GM12878 (cell line): Measurements from ENCODE around the gene NMT1.

Experiments used
- CHD1 ChIP-seq: IDR thresholded peaks from 2 replicates; pipeline ENCODE4 v1.6.1; 2012; ENCODE audit warnings: low read depth, low read length, improper control_type of control experiment
- EP300 ChIP-seq, 2 experiments: fragments of 150-350 bp in 1 of 2; IDR thresholded peaks; 2 replicates each; pipeline ENCODE4 v1.6.1; 2011 to 2012; ENCODE audit warnings: low read depth in 2 of 2, low read length in 2 of 2, borderline replicate concordance in 1 of 2, improper control_type of control experiment in 1 of 2, inconsistent platforms in 1 of 2; ENCODE audit not compliant: control insufficient read depth in 1 of 2
- EZH2 ChIP-seq: IDR thresholded peaks from 2 replicates; pipeline ENCODE4 v1.6.1; 2012; ENCODE audit warnings: low read depth, mild to moderate bottlenecking, control low read depth, inconsistent platforms, low read length, borderline replicate concordance; ENCODE audit not compliant: control insufficient read depth
- FOXM1 ChIP-seq: IDR thresholded peaks from 2 replicates; pipeline ENCODE4 v1.6.1; 2012; ENCODE audit warnings: low read depth, mild to moderate bottlenecking, inconsistent platforms, low read length, moderate library complexity
- JUND ChIP-seq: IDR thresholded peaks from 2 replicates; pipeline ENCODE4 v1.6.1; 2012; ENCODE audit warnings: low read depth, mild to moderate bottlenecking, low read length, improper control_type of control experiment, moderate library complexity
- POLR2AphosphoS5 ChIP-seq: IDR thresholded peaks from 2 replicates; pipeline ENCODE4 v1.6.1; 2011; ENCODE audit warnings: mild to moderate bottlenecking, low read length, inconsistent platforms
- RAD21 ChIP-seq: IDR thresholded peaks from 2 replicates; pipeline ENCODE4 v1.6.1; 2011; ENCODE audit warnings: mild to moderate bottlenecking, low read depth, low read length, moderate library complexity; ENCODE audit not compliant: insufficient read depth
- SMC3 ChIP-seq: IDR thresholded peaks from 2 replicates; pipeline ENCODE4 v1.6.1; 2011; ENCODE audit warnings: low read length, improper control_type of control experiment, borderline replicate concordance
- TF ChIP-seq, protein P1 (sequence below), 3 experiments: IDR thresholded peaks in 2 of 3; conservative IDR thresholded peaks in 1 of 3; 2 replicates each; pipeline ENCODE4 v1.5.1; 2011; ENCODE audit warnings: low read depth in 3 of 3, low read length in 3 of 3, mild to moderate bottlenecking in 3 of 3, control low read depth in 2 of 3, moderate library complexity in 2 of 3, inconsistent platforms in 1 of 3, mixed read lengths in 1 of 3; ENCODE audit not compliant: control insufficient read depth in 2 of 3, insufficient read depth in 1 of 3; ENCODE audit errors: extremely low read depth in 1 of 3

DNA sequence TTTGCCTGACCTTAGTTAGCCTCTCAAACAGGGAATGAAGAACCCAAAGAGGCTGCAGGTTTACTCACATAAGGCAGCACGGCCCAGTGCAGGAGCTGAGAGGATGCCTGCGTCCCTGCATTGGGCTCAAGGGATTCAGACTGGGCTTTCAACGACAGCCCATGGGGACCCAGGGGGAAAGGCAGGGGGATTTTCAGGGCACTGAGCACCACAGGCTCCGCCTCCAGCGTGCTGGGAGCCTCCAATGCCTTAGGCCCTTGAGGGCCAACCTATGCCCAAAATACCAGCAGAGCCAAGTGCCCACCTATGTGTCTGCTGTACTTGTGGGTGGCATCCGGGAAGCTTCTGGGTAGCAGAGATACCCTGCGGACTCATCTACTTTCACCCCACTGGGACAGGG lies 32.0 kb upstream of the NMT1 start:
- TF ChIP-seq RAD21: no peak
- TF ChIP-seq, protein P1, sequence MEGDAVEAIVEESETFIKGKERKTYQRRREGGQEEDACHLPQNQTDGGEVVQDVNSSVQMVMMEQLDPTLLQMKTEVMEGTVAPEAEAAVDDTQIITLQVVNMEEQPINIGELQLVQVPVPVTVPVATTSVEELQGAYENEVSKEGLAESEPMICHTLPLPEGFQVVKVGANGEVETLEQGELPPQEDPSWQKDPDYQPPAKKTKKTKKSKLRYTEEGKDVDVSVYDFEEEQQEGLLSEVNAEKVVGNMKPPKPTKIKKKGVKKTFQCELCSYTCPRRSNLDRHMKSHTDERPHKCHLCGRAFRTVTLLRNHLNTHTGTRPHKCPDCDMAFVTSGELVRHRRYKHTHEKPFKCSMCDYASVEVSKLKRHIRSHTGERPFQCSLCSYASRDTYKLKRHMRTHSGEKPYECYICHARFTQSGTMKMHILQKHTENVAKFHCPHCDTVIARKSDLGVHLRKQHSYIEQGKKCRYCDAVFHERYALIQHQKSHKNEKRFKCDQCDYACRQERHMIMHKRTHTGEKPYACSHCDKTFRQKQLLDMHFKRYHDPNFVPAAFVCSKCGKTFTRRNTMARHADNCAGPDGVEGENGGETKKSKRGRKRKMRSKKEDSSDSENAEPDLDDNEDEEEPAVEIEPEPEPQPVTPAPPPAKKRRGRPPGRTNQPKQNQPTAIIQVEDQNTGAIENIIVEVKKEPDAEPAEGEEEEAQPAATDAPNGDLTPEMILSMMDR (IDR thresholded peaks at IDR 0.05 in 2 of 3, conservative IDR thresholded peaks at IDR 0.05 in 1 of 3; ENCODE audit: control insufficient read depth in 2 of 3, extremely low read depth in 1 of 3, insufficient read depth in 1 of 3, low read depth in 3 of 3, low read length in 3 of 3): no peak
- TF ChIP-seq EP300 (IDR thresholded peaks at IDR 0.05; ENCODE audit: borderline replicate concordance in 1 of 2, control insufficient read depth in 1 of 2, low read depth in 2 of 2, low read length in 2 of 2): no peak
- no peak for TF ChIP-seq SMC3
- TF ChIP-seq CHD1: no peak
- no peak for TF ChIP-seq EZH2
- no peak for TF ChIP-seq POLR2AphosphoS5
- TF ChIP-seq JUND: no peak
- TF ChIP-seq FOXM1: no peak
